NCI-H748 treated with DMSO at 0.1 percent for 48 hours (cell line): Measurements from ENCODE around the gene MFSD1.
"Not testable (repeated sequence)": the region's sequence is repeated elsewhere in the genome, so short reads cannot be mapped to it uniquely, and the experiment has no call there.

Experiments
- DNase-seq: peaks from one replicate; lab custom pipeline; 2025; lab: John Stamatoyannopoulos, UW

Gene MFSD1

DNA sequence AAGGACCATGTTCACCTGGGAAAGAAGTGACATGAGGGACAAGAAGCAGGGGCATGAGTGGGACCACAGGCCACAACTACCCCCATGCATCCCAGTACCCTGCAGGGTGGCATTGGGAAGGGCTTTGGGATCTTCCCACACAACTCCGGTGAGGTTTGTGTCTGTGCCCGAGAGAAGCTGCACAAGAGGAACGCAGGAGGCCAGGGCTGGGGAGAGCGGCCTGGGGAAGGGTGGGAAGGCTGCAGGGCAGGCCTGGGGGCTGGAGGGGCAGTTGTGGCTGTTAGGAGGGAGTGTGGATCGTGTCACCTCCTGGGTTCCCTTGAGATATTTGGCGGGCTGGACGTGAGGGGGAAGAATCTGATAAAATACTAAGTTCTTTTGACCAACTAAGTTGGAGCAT, 25.3 kb upstream of the MFSD1 start:
- DNase-seq: no peak

- DNase-seq: no peak
Observed at GRCh38 chr3:158777161-158777873, 24.5 kb upstream of the MFSD1 start.

DNA sequence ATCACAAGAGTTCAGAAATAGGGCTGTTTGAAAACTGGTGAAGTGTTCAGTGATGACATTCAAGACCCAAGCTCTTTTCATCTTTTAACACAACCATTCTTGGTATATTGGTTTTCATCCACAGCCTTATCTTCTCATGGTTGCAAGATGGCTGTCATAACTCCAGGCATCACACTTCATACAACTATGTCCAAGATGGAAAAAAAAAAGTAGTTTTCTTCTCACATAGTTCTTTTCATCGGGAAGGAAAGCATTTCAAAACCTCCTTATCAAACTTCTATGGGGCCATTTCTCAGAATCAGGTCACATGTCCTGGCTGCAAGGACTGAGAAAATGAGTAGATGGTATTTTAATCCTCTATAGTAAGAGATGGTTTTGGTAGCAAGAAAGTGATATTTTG, 21.1 kb upstream of the MFSD1 start:
- DNase-seq: no peak

GRCh38 chr3:158781191-158781590, 20.7 kb upstream of the MFSD1 start:
- no peak for DNase-seq

GRCh38 chr3:158781849-158782248, 20.0 kb upstream of the MFSD1 start:
- DNase-seq: no peak

- DNase-seq: no peak
Observed at GRCh38 chr3:158782283-158782989, 19.4 kb upstream of the MFSD1 start.

GRCh38 chr3:158783051-158783450, 18.8 kb upstream of the MFSD1 start:
- no peak for DNase-seq

DNA sequence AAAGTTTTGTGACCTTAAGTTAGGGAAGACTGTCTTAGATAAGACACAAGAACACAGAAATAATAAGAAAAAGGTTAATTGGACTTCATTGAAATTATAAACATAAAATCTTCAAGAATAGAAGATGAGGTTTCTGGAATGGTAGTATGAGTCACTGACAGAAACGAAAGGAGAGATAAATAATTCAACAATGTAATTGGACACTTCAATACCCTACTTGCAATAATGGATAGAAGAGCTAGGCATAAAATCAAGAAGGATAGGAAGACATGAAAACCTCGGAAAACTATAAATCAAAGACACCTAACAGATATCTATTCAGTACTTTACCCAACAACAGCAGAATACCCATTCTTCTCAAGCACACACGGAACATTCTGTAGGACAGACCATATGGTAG, 15.9 kb upstream of the MFSD1 start:
- no peak for DNase-seq

DNA sequence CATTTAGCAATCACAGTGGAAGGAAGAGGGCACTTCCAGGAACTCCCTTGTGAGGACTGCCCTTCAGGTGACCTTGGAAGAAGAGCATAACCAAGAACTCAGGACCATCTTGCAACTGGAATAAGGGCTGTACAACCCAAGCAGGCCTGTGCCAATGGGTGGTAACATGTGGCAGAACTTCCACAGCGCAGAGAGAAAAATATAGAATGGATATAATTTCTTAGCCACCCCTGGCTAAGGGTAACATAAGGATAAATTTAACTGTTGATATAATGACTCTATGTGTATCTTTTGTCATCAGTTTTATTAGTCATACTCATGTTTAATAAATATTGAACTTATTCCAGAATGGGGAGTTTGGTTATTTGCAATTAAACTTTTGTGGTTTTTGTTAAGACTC, 13.4 kb upstream of the MFSD1 start:
- DNase-seq: no peak

GRCh38 chr3:158789592-158789991, 12.3 kb upstream of the MFSD1 start:
- DNase-seq: no peak

- peak; percentile 18 for DNase-seq
Observed at GRCh38 chr3:158790901-158791589, 10.8 kb upstream of the MFSD1 start.

DNA sequence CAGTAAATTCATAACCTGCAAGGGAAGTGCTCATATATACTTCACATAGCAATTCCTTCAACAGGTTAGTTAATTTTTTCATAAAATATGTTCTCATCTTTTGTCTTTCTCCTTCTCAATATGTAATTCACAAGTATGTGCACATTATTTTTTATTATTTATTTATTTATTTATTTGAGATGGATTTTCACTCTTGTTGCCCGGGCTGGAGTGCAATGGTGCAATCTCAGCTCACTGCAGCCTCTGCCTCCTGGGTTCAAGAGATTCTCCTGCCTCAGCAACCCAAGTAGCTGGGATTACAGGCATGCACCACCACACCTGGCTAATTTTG, 10.3 kb upstream of the MFSD1 start:
- not testable (repeated sequence) for DNase-seq

GRCh38 chr3:158792709-158793108, 9.1 kb upstream of the MFSD1 start:
- no peak for DNase-seq

- DNase-seq: no peak
Observed at GRCh38 chr3:158794206-158794605, 7.6 kb upstream of the MFSD1 start.

DNA sequence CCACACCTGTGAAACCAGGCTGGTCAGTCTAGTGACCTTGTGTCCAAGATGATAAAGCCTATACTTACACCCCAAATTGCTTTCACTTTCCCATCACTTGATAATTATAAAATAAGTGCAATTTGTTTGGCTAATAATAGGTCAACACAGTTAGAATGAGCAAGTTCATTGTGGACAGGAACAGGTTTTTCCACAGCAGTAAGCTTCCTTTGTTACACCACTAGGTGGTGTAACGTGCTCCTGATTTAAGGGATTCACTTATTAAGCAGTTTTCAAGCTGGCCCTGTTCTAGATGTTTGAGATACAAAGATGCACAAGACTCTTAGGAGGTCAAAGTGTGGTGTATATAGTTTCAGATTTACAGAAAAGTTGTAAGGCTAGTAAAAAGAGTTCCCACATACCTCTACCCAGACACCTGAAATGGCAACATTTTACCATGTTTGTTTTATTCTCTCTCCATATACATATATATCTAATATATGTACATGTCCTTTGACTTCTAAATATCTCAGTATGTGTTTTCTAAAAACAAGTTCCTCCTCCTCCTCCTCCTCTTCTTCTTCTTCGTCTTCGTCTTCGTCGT, 6.8 kb upstream of the MFSD1 start:
- no peak for DNase-seq

DNA sequence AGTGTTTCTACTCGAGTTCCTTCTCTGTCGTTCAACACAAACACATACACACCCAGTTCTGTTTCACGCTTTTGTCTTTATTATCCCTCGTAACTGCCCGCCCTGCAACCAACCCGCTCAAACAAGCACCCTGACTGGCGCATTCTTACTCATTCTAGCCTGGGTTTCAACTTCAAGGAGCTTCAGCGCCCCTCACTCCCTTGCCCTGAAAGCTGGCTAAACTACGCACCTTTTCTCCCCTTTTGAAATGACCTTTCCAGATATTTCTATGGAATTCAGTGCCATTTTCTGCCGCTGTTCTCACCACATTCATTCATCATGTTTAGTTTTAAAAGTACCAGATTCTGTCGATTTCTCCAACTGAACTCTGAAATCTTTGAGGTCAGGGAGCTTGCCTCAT, 653 bp upstream of the MFSD1 start:
- no peak for DNase-seq

GRCh38 chr3:158802409-158803268, 785 bp downstream of the MFSD1 start:
- no peak for DNase-seq

- DNase-seq: no peak
Observed at GRCh38 chr3:158804441-158804840, 2.6 kb downstream of the MFSD1 start.

GRCh38 chr3:158808697-158809096, 6.8 kb downstream of the MFSD1 start:
- no peak for DNase-seq

GRCh38 chr3:158809642-158810041, 7.8 kb downstream of the MFSD1 start:
- no peak for DNase-seq

DNA sequence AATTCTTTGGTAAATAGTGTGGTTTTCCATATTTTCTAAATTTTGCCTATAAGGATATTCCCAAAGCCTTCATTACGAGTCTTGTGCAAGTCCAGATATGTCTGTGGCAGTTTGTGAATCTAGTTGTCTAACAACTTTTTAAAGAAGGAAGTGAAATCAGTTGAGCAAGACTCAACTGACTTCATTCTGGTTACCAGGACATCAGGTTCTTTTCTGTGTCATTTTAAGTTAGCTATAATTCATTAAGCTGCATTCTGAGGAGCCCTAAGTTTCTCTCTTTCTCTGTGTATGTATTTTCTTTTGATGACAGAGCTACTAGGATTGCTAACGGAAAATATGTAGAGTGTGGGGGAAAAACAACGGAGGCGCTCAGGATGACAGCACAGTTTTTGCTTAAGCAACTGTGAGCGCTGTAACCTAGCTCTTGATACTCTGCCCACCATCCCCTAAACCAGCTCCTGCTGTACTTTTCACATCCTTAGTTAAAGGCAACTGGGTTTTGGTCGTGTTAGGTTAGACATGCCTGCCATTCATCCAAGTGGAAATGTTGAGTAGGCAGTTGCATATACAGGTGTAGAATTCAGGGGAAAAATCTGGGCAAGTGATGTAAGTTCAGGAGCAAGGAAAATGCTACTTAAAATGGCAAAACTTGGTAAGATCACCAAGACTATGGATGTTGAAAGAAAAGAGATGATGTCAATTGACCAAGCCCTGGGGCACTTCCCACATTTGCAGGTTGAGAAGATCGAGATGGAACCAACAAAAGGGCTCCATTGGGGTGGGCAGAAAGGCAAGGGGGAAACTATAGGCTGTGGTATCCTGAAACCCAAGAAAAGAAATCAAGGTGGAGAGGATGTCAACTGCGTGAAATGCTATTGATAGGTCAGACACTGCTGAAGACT, 9.2 kb downstream of the MFSD1 start:
- DNase-seq: no peak
